GM10266 (cell line): ENCODE data around the gene CNTFR.

Source experiments
- DNase-seq: peaks from one replicate; pipeline ENCODE4 v3.0.0; 2012; ENCODE audit errors: extremely low spot score
- TF ChIP-seq, protein P1 (sequence below): IDR thresholded peaks from 2 replicates; pipeline ENCODE4 v1.5.1; 2012; ENCODE audit warnings: mild to moderate bottlenecking, low read depth; ENCODE audit not compliant: control insufficient read depth, insufficient read depth; ENCODE audit errors: missing control alignments

CNTFR gene

DNA sequence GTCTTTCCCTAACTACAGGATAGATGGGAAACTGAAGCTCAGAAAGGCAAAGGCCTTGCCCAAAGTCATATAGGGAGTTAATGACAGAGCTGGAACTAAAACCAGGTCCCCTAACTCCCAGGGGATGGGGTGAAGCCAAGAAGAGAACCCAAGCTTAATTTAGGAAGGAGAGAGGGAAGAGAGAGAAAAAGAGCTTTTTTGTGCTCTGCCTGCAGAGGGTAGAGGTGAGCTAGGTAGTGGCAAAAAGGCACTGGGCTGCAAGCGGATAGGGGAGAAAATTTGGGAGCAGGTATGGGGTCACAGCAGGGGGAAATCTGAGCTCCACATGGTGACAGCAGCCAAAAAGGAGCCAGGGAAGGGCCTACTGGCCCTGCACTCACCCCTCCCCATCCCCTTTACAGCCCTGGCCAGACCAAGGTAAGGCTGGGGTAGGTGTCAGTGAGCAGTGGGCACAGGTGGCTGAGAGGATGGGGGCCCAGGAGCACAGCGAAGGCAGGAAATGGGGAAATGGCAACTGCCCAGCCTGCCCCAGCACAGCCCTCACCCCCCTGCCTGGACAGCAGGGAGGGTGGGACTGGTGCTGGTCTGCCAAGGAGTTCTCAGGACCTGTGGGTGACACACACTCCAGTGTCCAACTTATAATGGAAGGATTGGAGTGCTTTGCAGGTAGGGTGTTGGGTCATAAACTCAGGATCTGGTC lies 70.1 kb downstream of the CNTFR start:
- DNase-seq, result no peak
- TF ChIP-seq, protein P1, sequence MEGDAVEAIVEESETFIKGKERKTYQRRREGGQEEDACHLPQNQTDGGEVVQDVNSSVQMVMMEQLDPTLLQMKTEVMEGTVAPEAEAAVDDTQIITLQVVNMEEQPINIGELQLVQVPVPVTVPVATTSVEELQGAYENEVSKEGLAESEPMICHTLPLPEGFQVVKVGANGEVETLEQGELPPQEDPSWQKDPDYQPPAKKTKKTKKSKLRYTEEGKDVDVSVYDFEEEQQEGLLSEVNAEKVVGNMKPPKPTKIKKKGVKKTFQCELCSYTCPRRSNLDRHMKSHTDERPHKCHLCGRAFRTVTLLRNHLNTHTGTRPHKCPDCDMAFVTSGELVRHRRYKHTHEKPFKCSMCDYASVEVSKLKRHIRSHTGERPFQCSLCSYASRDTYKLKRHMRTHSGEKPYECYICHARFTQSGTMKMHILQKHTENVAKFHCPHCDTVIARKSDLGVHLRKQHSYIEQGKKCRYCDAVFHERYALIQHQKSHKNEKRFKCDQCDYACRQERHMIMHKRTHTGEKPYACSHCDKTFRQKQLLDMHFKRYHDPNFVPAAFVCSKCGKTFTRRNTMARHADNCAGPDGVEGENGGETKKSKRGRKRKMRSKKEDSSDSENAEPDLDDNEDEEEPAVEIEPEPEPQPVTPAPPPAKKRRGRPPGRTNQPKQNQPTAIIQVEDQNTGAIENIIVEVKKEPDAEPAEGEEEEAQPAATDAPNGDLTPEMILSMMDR, result no peak

DNA sequence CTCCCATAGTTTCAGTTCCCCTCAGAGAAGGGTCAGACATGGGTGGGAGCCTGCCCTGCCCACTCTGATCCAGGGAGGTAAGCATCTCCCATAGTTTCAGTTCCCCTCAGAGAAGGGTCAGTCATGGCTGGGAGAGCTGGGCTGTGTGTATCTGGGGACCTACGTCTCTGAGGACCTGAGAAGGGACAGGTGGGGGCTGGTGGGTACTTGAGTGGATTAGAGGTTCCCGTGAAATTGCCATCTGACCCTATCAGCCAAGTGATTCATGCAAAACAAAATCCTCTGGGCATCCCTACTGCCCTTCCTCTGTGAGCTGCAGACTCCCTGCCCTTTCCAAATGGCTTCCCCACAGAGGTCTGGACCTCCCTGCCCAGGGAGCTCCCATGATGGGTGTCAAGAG lies 70.6 kb downstream of the CNTFR start:
- DNase-seq, result no peak
- TF ChIP-seq, protein P1, result no peak

DNA sequence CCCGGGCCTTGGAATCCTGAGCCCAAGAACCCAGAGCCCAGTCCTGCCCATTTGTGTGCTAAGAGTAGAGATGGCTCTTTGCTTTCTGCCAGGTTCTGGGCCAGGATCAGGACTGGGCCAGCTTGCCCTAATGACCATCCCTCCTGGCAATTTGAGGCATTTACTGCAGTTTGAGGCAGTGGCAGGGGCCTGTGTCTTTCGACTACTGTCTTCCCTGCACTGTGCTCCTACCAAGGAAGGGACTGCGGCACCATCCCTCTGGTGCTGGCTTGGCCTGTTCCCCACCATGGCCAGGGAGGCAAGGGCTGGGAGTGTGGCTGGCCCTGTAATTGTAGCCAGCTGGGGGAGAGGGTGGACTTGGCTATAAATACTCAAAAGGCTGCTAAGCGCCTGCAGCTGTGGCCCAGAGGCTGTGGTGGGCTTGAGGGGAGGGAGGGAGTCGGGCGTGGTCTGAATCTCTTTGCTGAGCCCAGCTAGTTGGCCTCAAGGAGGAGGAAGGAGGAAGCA lies 71.4 kb downstream of the CNTFR start:
- no peak for DNase-seq
- TF ChIP-seq, protein P1, result no peak

DNA sequence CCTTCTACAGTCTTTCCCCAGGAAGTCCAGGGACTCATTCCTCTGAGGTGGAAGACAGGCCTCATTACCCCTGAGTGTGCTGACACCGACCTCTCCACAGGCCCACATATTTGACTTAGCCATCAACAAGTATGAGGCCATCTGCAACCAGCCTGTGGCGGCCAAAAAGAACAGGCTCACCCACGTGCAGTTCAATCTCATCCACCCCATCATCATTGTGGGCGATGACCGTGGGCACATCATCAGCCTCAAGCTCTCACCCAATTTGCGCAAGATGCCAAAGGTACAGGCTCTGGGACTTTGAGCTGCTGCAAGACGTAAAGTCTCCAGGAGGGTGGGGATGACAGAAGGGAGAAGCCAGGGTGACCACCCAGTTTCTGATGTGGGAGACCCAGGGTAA lies 72.3 kb downstream of the CNTFR start:
- no peak for DNase-seq
- TF ChIP-seq, protein P1, result no peak

DNA sequence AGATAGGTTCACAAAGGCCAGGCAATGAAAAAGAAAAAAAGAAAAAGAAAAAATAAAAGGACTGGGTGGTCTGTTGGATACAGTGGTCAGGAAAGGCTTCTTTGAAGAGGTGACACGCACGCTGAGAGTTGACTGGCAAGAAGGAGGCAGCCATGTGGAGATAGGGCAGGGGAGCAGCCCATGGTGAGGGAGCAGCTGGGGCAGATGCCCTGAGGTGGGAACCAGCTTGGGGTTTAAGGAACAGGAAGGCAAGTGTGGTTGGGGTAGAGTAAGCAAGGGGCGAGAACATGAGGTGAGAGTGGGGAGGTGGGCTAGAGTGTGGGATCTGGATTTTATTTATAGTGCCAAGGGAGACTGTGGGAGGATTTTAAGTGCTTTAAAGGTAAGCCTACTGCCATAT lies 73.6 kb downstream of the CNTFR start:
- no peak for DNase-seq
- TF ChIP-seq, protein P1, result no peak

DNA sequence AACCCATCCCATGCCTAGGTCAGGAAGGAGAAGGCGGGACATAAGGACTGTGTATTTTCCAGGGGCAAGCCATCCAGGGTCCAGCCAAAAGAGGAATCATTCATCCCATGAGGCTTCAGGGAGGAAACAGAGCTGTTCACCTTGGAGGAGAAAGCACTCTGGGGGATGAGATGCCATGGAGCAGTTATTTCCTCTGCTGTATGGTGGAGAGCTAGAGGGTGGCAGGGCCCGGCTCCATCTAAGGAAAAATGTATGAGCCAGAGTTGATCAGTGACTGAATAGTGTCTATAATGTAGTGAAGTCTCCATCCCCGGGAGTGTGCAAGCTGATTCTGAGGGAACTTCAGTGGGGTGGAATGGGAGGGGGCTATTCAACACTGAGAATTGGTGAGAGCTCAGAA lies 74.7 kb downstream of the CNTFR start:
- TF ChIP-seq, protein P1, result no peak
- no peak for DNase-seq

DNA sequence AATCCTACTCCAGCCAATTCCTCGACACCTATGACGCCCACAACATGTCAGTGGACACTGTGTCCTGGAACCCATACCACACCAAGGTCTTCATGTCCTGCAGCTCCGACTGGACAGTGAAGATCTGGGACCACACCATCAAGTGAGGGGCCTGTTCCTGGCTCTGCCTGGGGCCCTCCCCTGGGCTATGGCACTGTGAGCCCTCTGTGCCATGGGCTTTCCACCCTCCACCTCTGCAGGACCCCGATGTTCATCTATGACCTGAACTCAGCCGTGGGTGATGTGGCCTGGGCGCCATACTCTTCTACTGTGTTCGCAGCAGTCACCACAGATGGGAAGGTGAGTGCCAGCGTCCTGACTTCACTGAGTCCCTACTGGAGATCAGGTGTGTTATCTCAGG lies 75.1 kb downstream of the CNTFR start:
- TF ChIP-seq, protein P1, result no peak
- DNase-seq, result no peak
